Hematopoietic multipotent progenitor cell treated with erythropoietin and hydrocortisone succinate and interleukin-3 and kit ligand, for 8 days (in vitro differentiated cells): ENCODE results near the gene AADAT.
"Not testable (repeated sequence)": the region's sequence is repeated elsewhere in the genome, so short reads cannot be mapped to it uniquely, and the experiment has no call there.

Experiments
- DNase-seq: peaks from one replicate; pipeline ENCODE4 v3.0.0-alpha.2; 2015

AADAT gene

DNA sequence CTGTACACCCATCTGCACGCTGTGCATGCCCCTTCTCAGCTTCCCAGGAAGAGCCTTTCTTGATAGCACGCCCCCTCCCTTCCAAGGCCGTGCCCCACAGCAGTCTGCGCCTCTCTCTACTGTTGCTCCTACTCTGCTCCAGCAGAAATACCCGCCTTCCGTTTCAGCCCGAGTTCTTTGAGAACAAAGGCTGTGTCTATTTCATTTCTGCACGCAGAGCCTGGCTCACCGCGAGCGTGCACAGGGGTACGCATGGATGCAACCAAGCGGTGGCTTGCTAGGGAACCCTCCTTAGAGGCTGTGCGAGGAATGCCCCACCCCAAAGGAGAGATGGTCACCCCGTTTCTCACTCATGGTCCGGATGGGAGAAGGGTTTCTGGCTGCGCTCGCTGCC, 485 bp downstream of the AADAT start:
- DNase-seq = peak; percentile 6

DNA sequence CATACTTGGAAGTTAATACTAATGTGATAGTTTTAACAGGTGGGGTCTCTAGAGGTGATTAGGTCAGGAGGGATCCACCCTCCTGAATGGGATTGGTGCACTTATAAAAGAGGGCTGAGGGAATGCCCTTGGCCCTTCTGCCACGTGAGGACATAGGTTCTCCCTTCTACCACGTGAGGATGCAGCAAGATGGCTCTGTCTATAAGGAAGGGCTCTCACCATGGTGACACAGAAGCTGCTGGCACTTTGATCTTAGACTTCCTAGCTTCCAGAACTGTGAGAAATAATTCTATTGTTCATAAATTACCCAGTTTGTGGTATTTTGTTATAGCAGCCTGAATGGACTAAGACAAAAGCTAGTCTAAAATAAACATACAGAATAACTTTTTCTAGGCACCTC, 1.0 kb downstream of the AADAT start:
- no peak for DNase-seq

DNA sequence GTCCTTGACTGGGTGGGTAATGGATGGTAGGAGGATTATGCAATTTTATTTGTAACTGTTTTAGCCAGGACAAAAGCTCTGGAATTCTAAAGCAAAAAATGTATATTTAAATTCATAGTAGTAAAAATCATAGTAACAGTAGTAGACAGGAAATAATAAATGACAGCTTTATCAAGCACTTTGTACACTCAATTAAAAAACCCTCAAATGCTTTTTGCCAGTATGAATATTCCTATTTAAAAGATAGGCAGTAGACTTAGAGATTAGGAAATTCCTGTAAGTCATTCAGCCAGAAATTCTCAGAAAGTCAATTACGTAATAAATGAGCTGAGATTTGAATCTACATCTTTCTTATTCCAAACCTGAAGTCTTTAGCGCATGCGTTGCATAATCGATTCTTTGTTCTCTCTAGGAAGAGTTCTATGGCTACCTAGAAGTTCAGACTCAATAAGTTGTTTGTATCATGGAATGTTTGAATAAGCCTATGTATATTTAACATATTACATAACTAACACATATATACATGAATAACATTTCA, 2.5 kb downstream of the AADAT start:
- no peak for DNase-seq

DNA sequence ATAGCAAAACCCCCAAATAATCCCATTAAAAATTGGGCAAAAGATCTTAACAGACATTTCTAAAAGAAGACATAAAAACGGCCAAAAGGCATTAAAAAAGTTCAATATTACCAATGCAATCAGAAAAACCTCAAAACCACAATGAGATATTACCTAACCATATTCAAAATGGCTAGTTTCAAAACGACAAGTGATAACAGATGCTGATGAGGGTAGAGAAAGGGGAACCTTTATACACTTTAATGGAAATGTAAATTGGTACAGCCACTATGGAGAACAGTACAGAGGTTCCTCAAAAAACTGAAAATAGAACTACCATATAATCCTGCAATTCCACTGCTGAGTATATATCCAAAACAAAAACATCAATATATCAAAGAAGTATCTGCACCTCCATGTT, 6.2 kb downstream of the AADAT start:
- peak; percentile 5 for DNase-seq

DNA sequence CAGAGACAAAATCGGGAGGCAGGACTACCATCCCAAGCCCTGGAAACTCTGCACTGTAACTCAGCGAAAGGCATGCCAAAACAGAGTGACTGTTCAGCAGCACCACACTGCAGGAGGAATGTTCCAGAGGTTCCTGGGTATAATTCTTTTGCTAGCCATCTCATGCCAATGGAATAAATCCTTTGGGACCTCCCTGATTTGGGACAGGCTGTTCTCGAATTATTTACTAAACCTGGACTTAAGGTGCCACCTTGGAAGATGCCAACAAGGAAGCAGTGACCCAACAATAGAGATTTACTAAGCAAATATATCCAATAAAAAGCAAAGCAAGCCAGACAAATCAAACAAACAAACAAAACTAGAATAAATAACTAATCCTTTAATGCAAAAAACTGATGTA, 9.3 kb downstream of the AADAT start:
- DNase-seq = no peak

DNA sequence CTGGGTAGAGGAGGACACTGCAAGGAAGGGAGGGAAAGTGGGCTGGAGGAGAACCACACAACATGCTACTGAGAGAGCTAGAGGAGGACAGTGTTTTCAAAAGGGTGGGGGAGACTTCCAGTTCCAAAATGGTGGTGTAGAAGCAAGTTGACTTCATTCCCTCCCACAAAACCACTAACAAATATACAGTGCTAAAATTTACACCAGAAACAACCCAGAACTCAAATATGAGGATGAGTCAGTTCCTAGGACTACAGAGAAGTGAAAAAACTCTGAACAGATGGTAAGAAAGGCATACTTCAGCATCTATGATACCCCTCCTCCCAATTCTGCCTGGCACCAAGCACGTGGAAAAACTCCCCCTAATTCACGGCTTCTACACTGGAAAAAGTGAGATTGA, 9.8 kb downstream of the AADAT start:
- DNase-seq = no peak

DNA sequence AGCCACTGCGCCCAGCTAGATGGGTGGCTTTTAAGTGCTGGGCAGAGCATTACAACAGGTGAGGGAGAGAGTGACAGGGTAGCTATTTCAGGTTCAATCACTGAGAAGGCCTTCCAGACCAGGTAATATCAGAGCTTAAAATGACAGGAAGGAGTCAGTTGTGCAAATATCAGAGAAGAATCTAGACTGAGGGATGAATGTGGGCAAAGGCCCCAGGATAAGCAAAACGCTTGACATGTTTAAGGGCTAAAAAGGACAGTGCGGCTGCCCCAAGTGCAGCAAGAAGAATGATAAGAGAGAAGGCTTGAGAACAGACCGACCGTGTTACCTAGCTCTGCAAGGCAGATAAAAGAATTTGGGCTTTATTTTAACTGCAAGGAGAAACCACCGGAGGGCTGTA, 18.6 kb downstream of the AADAT start:
- DNase-seq = no peak

DNA sequence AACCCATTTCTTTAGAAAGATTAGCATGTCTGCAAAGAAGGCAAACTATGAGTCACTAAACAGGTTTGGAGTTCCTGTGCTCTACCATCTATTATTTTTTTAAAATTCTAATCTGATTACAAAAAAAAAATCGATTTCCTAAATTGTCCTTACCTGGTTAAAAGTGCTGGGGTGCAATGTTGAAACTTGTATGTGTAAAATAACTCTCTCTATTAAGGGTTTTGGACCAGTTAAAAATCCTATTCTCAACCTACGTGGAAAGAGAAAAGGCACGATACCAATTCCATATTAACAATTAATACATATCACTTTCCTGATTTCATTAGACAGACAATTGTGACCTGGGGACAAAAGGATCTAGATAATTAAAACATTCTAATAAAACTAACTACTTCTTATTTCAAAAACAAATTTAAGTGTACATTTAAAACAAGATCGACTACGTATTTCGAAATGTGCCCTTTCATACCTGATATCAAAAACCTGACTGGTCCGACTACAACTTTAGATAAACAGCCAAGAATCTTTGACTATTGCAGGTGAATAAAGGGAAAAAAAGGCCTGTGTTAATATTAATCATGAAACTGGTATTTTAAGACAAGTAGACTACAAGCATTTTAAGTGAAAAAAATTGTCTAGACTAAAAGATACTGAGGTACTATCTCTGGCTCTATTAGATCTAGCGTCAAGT, 21.2 kb downstream of the AADAT start:
- DNase-seq = no peak

DNA sequence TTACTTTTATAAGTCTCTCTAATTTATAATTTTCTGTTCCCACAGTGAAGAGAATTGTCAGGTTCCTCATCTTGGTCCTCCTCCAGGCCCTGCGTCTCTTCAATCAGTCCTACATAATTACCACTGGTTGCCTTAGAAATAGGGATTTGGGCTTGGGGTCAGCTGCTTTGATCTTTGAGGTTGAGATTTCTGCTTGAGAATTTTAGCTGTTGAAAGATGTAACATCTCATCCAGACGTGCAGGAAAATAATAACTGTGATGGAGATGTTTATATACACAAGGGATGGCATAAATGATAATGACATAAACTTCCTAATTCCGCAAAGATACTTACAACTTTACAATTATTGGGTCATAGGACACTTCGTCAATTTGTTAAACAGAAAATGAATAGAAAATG, 30.3 kb downstream of the AADAT start:
- no peak for DNase-seq

DNA sequence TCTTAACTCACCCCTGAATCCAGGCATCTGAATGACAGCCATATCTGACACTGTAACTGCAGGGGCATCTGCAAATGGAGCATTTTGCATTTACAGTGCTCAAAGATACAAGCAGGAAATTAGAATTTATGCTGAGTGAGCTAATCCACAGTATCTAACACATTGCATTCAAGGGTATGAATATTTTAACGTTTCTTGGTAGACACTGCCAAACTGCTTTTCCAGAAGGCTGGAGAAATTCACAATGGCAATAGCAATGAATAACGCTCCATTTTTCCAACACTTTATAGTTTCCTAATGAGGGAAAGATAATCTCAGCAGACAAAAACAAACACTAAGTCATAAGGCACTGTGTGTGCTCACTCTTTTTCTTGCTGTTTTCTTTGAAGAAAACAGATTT, 30.9 kb downstream of the AADAT start:
- DNase-seq = no peak

DNA sequence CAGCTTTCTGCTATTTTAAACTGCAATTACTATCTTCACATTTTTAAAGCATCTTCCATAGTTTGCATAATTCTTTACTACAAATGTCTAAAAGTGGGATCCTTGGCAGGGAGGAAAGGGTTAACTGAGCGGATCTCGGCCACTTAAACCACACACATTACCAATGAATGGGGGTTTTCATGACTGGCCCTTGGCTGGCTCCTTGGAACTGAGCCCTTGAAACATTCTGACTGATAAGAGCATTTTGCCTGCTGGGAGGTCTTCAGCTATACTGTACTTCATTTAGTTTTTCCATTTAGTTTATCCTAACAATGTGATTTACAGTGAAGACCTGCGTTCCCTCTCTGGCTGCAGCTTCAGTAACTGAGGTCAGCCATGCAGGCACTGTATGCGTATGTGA, 31.9 kb downstream of the AADAT start:
- DNase-seq = no peak

DNA sequence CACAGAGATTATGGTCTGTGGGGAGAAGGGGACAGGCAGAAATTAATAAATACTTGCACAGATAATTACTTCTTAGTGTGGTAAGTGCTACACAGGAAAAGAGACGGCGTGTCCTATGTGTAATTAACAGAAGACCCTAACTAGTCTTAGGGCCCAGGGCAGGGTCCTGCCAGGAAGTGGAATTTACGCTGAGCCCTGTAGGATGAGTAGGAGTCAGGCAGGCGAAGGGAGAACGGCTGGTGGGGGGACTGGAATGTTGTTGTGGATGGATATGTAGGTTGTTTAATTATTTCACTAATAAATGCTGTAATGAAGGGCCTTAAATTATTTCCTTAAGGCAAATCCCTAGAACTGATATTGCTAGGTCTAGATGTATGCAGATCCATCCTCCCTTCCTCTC, 36.8 kb downstream of the AADAT start:
- DNase-seq = no peak

DNA sequence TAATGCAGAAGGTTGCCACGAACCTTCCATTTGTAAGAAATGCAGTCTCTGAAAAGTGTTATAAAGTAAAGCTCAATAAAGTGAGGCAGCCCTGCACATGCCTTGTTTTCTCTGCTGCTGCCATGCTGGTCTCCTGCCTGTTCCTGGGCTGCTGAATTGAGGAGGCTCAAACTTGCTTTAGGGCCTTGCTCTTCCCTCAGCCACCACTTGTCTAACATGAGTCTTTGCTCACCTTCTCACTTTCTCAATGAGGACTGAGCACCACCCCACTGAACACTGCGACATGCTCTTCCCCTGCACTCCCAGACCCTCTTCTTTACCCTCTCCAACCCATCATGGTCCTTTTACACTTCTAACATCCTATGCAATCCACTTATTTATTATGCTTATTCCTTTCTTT, 38.4 kb downstream of the AADAT start:
- no peak for DNase-seq

DNA sequence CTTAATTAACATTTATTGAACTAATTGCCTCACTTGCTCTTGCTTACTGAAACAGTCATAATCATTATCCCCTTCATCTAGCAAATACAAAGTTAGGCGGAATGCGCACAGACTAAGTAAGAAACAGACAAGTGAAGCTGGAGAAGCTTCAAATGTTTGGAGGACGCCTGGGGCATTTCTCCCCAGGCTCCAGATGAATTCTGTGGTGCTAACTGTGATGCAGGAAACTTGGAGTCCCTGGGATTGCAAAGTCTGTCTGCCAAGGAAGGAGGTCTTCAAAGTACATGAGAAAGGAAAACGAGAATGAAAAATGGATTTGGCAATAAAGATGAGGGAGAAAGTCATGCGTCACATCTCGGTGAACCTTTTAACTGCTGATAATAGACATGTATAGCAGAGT, 40.0 kb downstream of the AADAT start:
- no peak for DNase-seq

DNA sequence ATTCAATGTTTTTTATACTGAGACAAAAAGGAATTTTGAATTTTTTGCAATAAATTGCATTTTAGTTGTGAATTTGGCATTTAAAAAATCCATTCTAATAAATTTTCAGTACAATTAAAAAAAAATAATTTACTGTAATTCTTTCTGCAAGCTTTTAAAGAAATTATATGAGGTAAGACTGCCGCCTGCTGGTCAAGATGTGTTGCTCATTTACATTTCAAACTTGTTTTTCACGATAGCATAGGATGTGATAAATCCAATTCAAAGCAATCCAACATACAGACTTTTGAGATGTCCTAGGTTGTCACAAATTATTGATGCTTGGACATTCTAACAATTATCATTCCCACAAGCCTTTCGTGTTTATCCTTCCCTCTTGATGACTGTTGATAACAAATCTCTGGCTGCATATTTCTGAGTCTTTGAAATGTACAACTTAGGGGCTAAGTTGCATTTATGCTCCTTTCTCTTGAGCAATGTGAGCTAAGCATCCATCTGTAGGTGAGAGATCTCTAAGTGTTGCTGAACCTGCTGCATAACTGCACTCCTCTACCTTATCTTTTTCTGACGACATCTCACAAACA, 41.9 kb downstream of the AADAT start:
- DNase-seq = peak; percentile 77

DNA sequence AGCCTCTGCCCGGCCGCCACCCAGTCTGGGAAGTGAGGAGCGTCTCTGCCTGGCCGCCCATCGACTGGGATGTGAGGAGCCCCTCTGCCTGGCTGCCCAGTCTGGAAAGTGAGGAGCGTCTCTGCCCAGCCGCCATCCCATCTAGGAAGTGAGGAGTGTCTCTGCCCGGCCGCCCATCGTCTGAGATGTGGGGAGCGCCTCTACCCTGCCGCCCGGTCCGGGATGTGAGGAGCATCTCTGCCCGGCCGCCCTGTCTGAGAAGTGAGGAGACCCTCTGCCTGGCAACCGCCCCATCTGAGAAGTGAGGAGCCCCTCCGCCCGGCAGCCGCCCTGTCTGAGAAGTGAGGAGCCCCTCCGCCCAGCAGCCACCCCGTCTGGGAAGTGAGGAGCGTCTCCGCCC, 43.6 kb downstream of the AADAT start:
- not testable (repeated sequence) for DNase-seq

DNA sequence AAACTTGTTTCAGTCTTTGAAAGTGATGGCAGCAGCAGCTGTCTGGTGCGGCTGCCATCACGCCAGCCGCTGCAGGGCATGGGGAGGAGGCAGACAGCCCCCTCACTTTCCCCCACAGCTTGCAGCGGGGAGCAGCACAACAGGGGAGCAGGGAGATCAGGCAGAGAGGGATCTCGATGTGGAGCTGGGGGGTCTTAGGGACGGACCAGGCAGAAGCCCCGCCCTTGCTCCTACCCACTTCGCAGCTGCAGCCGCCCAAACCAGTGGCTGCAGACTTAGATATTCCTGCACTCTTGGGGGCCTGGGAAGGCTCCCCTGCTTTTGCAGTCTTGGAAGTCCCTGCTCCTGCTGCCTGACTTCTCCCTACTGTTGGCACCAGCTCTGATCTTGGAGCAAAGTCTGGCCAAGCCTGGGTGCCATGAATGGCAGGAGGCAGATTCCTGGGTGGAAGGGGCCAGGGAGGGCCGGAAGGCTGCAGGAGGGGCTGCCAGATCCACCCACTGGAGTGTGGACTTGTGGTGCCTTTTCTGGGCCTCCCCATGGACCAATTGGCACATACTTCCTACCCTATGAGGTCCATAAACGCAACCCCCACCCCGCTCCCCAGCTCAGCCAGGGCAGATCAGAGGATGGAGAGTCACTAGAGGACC, 49.6 kb downstream of the AADAT start:
- DNase-seq = no peak

DNA sequence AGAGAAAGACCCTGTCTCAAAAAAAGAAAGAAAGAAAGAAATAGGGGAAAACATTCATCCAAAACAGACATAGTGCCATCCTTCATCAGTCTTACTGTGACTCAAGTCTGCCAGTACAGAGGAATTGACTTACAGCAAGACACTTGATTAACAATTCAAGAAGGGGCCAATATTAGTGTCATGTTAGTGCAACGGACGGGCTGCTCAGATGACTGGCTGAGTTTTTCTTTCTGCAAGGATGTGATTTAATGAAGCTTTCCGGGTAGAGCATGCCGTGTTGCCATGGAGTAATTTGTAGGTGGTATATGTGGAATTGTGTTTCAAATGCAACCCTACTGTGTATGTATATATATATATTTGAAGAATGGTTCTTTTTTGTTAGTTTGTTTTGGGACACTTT, 51.0 kb downstream of the AADAT start:
- DNase-seq = no peak

DNA sequence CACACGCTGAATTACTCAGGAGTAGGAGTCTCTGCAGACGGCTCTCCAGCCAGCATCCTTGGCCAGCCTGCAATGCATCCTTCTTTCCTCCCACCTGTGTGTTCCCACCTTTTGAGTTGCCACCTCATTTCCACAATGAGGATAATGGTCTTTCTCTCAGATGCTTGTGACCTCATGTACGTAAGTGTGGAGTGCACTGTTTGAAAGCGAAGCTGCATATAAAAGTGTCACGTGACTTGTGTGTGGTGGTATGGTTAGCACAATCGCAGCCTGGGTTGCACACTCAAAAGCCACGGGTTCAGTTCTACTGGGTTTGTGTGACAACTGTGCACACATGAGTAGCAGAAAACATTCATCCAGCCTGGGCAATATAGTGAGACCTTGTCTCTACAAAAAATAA, 51.5 kb downstream of the AADAT start:
- DNase-seq = no peak

DNA sequence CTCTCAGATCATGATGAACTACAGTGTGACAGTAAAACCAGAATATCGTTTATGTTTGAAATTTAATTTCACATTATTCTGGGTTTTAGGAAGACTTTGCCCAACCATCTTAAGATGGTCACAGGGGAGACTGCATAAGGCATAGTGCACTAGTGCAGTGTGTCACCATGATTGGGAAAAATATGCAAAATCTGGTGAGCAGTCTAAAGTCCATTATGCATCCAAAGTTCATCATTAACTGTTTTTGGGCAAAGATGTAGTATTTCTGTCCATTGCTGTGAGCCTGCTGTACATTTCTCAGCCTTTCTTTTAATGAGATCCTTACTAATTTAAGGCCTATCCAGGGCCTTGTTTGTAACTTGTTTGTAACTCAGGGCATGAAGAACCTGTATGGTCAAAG, 52.3 kb downstream of the AADAT start:
- DNase-seq = no peak

DNA sequence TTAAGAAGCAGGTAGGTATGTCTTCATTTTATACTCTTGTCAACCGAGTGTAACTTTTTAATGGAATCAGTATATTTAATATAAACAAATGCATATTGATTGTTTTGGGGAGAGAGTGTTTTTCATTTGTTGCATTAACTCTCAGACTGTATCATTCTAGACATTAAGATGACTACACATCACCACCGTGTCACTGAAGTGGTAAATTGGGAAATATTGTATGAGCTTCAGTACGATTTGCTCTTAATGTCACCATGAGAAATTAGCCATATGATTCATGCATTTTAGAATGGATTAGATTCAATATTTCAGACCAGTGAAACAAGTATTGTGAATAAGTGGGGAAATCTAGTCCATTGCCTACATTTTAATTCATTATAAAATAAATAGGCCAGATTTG, 53.9 kb downstream of the AADAT start:
- no peak for DNase-seq

DNA sequence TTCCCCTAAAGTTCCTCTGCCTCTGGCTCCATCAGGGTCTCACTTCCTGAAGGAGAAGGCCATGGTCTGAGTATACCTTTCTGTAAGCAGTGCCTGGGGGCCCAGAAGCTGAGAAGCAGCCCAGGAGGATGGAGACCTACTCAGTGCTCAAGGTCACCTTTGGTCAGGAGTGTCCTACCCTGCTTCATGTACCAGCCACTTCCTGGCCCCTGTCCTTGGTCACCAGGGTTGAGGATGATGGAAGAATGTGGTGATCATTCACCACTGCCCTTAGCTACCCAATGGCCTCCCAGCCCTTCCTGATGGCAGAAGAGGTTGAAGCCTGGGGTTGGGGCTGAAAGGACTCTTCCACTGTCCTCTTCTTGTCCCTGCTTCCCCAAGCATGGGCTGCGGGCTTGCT, 54.5 kb downstream of the AADAT start:
- DNase-seq = no peak

DNA sequence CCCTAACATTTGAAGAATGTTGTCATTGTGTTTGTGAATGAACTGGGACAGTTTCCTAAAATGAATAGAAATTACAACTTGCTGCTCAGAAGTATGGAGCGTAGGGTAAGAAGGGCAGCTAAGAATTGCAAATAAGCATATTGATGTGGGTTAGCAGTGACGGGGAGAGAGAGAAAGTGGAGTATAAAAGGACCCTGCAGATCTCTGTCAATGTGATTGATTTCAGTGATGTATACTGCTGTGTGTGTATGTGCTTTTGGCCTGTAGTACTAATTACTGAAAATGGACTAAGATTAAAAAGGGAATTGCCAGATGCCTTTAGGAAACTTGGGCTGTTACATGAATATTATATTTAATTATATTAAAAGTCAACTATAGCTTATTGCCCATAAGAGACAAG, 55.8 kb downstream of the AADAT start:
- no peak for DNase-seq

DNA sequence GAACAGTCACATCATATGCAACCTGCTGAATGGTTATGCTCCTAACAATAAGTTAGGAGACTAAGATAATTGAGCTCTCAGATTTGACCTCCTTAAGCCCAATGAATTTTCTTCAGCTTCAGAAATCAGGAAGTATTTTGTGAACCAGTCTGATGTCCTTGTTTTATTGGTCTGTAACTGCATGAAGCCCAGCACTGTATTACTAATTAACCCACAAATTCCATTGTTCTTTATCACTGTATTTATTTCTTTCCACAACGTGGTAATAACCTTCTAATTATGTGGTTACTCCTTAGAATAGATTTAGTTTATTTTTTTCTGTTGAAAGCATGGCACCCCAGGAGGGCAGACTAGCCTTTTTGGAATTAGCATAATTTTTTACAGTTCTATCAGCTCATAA, 59.6 kb downstream of the AADAT start:
- DNase-seq = no peak
